GM18868 (cell line): Measurements from ENCODE around the gene IFRD1.
A peak's percentile ranks its signal among the peaks of the same experiment; 100 is the strongest.

ENCODE experiments used
- ATAC-seq: cut with Tn5 transposase; IDR thresholded peaks from one replicate; pipeline ENCODE4 v1.9.1; 2021; ENCODE audit warnings: mild to moderate bottlenecking, moderate library complexity; ENCODE audit not compliant: unreplicated experiment

Gene IFRD1, protein sequence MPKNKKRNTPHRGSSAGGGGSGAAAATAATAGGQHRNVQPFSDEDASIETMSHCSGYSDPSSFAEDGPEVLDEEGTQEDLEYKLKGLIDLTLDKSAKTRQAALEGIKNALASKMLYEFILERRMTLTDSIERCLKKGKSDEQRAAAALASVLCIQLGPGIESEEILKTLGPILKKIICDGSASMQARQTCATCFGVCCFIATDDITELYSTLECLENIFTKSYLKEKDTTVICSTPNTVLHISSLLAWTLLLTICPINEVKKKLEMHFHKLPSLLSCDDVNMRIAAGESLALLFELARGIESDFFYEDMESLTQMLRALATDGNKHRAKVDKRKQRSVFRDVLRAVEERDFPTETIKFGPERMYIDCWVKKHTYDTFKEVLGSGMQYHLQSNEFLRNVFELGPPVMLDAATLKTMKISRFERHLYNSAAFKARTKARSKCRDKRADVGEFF

DNA sequence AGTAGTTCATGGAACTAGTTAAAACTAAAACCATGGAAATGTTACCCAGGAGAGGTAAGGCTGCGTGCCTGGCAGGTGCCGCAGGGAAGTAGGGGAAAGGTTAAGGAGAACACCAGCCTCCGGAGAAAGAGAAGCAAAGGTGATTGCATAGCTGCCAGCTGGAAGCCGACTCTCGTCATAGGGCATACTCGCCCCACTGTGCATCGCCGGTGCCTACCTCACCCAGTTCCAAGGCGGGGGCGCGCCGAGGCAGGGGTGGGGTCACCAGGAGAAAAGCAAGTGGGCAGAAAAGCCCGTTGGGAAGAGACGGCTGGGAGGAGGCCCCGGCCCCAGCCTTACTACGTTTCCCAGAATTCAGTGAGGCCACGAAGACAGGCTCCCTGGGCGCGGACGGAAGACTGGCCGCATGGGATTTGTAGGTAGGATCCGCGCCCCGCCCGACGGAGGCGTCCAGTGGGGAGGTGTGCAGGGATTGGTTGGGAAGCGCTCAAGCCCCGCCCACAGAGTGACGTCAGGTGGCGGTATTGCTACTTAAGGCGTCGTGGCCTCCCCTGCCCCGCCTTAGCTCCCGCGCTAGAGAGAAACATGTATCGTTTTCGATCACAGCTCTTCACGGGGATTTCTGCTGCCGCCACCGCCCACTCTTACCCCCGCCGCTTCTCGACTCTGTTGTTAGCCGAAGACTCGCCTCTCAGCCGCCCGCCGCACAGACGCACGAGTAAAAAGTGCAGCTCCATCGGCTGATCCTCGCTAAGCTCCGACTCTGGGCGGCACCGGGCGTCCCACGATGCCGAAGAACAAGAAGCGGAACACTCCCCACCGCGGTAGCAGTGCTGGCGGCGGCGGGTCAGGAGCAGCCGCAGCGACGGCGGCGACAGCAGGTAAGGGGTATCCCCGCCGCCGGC, at the start of gene IFRD1:
IFRD1 (plus strand) TSS at position 559 of the 905 bp plus-strand sequence; CDS start at position 788, 229 bp downstream.
- ATAC-seq = peak; percentile 66

DNA sequence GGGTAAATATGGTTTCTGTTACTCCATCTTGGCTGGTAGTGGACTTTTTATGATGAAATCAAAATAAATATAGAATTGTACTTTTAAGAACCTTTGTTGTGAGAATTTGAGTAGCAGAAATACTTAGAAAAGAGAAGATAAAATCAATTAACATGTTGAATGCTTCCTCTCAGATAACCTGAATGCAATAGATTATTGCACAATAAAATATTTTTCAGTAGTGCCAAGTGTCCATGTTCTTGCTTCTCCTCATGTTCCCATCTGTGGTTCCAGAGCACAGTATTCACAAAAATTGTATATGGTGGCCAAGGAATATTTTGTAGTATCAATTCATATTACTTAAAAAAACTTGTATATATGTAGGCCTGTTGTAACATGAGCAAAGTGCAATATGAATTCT, 45.9 kb upstream of the IFRD1 start:
- no peak for ATAC-seq

DNA sequence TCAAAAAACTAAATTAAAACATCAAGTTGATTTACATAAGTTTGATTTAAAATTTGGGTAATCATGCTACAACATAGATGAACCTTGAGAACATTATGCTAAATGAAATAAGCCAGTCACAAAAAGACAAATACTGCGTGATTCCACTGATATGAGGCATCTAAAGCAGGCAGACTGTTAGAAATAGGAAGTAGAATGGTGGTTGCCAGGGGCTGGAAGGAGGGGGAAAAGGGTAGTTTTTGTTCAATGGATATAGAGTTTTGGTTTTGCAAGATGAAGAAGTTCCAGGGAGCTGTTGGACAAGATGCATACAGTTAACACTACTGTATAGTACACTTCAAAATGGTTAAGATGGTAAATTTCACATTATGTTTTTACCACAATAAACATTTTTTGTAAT, 45.0 kb upstream of the IFRD1 start:
- ATAC-seq = no peak

DNA sequence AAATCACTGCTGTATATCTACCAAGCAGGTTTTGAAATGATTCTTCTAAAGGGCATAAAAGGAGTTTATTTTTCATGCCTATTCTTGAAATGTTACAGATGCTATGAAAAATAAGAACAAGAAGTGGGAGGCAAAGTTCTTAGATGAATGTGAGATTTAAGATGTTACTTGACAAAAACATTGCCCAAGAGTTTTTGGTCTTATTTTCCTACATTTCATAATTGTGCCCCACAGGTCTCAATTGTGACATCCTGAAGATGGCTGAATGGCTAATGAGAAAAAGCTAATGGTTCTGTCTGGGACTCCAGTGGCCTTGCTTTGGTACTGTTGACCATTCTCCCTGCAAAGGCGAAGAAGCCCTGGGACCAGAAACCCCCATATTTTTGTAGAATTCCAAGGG, 43.0 kb upstream of the IFRD1 start:
- no peak for ATAC-seq

DNA sequence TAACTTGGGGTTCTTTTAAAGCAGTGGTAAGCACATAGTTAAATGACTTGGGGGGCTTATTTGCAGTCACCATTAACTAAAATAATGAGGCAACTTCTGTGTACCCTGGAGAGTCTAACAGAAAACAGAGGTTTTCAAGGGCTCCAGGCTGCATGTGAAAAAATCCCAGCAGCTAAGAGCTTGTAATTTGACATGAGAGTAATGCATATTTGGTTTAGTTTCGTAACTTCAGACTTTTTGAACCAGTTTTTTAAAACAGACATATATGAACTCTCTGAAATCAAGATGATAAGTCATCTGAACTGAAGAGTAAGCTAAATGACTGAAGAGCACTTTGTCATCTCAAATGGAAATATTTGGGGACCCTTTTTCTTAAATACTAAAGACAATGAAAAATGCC, 40.2 kb upstream of the IFRD1 start:
- no peak for ATAC-seq

DNA sequence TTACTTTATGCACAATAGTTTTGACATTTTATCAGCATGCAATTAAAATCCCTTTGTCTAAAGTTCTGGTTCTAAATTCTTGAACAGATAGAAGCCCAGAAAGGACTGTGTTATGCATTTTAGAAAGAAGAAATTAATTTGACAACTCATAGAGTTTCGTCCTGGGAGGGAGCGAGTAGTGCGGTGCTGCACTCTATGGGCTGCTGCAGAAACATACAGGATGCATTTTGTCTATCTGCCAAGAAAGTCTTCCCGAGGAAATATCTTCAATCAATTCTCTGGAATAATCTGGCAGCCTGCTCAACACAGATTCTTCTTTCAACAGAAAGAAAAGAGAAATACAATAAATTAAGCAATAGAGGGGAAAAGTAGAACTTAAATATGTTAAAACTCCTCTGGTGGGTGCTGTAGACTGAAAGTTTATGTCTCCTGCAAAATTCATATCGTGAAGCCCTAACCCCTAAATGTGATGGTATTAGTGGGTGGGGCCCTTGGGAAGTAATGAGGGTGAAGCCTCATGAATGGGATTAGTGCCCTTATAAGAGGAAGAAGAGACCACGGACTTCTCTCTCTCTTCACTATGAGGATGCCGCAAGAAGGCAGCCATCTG, 39.0 kb upstream of the IFRD1 start:
- no peak for ATAC-seq

DNA sequence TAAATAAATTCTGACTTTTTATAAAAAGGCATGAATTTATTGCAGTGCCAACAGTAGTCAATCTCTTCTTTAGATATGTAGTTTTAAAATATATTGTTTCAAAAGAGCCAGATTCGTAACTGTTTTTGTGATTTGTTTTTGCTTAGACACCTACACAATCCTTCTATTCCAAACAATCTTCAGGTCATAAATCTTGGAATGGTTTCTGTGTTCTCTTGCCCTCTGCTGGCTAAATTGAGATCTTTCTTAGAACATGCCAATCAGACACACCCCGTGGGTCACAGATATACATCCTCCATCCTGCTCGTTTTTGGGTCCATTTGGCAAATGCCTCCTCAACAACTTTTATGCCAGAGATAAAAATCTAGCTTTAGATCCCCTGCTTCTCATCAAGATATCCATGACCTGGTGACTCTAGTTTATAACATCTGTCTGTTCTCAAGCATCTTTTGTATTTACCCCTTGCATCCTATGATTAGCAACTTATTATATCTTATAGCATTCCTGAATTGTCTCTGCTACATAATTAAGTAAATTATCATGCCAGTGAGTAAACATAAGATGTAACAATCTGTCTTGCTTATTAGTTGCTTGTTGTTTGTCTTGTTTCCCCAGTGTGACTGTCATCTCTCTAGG, 35.3 kb upstream of the IFRD1 start:
- peak; percentile 63 for ATAC-seq

DNA sequence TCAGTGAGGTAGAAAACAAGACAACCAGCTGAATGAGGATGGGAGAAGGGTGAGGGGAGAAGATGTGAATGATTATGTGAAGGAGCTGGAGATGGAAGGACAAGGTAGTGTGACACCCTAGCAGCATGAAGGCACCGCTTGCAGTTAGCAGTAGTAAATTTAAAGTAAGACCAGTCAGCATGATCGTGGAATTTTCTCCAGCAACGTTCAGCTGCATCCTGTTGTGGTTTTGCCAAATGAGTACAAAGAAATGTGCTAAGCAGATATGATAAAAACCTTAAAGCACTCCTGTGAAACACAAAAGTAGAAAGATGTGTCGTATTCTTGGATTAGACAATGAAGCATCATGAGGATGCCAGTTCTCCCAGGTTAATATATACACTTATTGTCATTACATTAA, 34.1 kb upstream of the IFRD1 start:
- no peak for ATAC-seq

DNA sequence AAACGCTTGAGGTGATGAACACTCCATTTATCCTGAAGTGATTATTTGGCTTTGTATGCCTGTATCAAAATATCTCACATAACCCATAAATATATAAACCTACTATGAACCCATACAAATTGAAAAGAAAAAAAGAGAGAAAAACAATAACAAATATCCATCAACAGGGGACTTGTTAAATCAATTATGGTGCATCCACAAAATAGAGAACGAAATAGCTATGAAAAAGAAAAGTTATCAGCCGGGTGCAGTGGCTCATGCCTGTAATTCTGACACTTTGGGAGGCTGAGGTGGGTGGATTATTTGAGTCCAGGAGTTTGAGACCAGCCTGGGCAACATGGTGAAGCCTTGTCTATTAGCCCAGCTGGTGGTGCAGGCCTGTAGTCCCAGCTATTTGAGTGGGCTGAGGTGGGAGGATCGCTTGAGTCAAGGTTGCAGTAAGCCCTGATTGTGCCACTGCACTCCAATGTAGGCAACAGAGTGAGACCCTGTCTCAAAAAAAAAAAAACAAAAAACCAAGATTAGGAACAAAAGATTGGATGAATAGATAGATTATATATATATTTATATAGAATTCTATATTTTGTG, 30.6 kb upstream of the IFRD1 start:
- ATAC-seq = no peak

DNA sequence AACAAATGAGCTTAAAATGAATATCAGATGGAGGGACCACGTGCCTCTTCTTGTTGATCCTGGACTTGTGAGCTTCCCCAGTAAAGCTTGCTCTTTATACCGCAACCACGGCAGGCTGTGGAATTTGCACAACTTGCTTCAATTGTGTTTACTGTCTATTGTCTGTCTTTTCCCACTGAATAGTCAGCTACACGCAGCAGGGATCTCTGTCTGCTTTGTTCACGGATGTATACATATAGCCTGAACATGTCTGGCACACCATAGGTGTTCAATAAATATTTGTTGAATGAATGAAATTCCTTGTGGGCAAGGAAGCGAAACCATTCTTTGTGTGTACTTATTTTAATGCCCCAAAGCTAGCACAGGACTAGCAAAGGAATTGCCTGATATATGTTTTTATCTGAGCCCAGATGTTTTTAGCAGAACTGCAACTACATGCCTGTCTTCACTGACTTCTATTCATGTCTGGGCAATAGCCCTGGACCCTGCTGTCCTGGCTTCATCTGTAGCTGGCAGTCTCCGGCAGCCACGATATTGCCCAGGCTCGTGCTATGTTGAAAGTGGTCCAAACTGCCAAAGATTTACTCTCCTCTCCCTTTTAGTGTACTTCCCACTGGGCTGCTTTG, 29.9 kb upstream of the IFRD1 start:
- no peak for ATAC-seq

DNA sequence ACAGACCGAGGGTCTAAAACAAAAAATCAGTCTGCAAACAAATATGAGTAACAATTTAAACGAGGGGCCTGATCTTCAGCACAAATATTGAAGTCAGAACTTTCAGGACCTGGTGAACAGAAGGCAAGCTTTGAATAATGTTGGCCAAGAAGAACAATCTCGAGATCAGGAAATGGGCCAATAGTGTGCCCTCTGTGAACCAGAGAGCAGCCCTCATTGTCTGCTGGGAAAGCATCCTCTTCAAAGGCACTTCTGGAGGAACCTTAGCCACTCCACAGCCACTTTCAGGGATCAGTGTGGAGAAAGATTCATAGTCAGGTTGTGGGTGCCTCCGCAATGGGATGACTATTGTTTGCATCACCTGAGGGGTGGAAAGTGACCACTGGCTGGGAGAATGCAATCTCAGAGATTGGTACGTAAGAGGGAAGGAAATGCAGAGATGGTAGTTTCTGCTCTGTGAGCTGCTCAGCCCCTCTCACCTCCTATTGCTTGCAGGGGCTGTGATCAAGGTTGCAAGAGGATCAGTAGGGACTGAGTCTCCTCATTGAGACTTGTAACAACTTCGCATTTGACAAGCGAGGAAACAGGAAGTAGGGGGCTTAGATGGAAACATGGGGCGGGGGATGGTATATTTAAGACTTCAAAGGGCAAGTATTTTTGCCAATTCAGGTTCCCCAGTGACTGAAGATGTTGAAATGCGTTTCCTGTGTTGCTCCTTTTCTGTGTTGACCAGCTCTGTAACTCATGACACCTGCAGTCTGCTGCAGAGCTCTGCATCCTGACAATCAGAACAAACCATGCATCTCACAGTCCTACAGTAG, 28.4 kb upstream of the IFRD1 start:
- peak; percentile 69 for ATAC-seq

DNA sequence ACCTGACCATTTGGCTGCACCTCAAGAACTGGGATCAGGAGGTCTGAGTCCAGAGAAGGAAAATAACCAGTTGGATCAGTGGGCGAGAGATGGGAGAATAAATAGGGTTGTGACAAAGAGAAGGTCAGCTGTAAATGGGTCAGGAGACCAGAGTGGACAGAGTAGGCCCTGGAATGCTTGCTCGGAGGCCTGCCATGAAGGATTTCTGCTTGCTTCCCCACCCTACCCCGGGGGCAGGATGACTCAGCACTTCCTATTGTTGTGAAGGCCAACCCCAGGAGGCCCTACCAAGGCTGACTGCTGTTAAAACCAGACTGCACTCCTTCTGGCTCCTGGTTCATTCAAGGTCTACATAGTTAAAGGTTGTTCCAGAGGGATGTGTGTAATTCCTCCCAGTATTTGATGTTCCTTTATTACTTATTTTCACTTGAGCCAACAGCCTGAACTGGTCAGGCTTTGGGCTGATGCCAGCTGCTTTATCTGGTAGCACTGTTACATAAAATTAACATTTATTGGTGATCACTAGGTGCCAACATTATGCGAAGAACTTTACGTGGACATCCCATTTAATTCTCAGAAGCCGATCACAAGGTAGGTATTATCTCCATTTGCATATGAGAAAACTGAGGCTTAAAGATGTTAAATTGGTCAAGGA, 27.3 kb upstream of the IFRD1 start:
- peak; percentile 69 for ATAC-seq

DNA sequence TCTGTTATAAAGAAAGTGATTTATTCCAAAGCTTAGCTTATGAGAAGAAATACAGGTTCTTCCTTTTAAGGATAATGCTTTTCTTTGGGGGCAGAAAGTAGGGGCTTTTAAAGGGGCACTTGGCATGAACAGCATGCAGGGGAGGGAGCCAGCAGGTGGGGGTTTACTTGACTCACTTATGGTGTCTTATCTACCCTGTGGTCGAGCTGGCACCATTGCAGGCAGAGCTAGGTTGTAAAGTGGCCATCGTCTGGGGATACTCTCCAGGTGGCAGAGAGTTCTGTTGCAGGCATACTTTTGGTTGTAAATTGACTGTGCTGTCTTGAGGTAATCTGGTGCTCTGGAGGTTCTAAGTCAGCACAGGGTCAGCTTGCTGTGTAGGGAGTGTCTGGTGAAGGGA, 26.3 kb upstream of the IFRD1 start:
- no peak for ATAC-seq

DNA sequence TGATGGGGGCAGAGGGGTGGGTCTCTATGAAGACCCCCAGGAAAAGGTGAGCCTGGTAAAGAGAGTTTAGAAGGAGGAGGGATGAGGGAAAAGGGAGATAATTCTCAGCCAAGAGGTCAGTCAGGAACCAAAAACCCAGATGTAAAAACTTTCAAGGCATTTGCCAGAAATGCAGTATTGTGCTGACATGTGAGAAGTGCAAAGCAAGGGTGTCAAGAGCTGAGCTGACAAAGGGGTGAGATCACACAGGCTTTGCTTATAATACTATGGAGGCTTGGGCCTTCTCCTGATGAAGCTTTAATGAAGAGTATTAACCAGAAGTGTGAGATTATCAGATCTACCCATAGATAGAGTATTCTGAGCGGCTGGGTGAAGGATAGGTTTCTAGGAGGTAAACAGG, 22.3 kb upstream of the IFRD1 start:
- ATAC-seq = no peak

DNA sequence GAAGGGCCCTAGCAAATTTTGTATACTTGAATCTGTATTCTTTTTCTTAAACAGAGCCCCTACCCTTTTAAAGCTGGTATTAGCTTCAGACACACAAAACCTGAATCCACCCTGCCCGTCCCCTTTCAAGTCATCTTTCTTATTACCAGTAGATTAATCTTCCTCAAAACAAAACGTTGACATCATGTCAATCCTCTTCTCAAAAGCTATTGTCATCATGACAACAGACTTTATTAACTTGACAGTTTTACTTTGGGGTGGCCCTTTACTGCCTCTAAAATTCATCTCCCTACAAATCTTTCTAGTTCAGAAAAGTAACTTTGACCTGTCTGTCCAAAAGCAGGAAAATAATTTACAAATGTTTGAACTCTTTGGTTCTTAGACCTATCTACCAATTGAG, 21.5 kb upstream of the IFRD1 start:
- ATAC-seq = no peak

DNA sequence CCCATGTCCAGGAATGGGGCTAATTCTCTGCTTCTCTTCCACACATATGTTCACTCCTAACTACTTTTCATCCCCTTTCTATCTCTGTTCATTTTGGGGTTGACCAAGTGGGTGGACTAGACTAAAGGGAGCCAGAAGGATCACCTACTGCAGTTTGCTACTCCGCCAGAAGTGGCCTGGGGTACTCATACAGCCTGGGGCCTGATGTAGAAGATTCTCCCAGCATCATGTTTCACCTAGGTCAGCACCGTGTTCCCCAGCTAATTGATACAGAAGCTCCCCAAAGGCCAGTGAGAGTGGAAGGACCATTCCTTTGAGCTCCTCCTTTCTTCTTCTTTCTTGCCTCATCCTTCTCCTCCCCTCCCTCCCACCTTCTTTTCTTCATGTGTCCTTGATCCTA, 19.6 kb upstream of the IFRD1 start:
- no peak for ATAC-seq

DNA sequence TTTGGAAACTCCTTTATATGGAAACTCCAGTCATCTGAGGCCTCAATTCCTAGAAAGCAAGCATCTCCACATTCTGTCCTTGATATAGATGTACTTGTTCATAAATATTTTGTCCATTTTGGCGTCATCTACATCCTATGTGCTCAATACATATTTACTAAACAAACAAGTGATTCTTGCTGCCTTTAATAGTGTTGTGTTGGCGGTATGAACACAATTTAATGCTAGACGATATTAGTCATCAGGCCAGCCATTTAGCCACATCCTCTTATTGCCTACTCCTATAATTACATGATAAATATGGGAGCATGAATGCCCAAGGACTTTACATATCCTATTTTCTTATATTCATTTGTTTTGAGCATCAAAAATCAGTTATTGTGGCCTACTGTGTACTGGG, 18.5 kb upstream of the IFRD1 start:
- ATAC-seq = no peak

DNA sequence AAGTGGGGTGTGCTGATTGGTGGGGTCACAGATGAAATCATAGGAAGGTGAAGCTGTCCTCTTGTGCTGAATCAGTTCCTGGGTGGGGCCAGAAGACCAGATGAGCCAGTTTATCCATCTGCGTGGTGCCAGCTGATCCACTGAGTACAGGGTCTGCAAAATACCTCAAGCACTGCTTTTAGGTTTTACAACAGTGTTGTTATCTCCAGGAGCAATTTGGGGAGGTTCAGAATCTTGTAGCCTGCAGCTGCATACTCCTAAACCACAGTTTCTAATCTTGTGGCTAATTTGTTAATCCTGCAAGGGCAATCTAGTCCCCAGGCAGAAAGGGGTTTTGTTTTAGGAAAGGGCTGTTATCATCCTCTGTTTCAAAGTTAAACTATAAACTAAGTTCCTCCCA, 17.0 kb upstream of the IFRD1 start:
- ATAC-seq = no peak

DNA sequence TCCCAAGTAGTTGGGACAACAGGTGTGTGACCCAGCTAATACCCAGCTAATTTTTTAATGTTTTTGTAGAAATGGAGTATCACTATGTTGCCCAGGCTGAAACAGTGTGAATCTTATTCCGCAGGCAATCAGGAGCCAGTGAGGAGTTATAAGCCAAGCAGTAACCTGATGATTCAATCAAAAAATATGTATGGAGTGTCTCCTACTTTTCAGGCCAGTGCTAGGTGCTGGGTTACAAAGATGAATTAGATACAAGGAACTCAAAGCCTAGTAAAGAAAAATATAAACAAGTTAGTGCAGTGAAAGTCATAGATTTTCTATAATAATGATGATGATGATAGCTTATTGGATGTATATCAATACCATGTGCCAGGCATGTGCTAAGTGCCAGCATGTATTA, 13.2 kb upstream of the IFRD1 start:
- ATAC-seq = no peak
